Measurements from ENCODE around the gene HYAL1.
"Not testable (repeated sequence)": the region's sequence is repeated elsewhere in the genome, so short reads cannot be mapped to it uniquely, and the experiment has no call there.

The HYAL1 gene

GRCh38 chr3:50292159-50293078, 11.0 kb downstream of the HYAL1 start, which contains the start of gene IFRD2:
IFRD2 (minus strand) TSS chr3:50292429; CDS start chr3:50292274, 155 bp downstream.
- Histone ChIP-seq H2AFZ (ENCODE audit: low read length, unreplicated experiment) (peak within 1 kb of the TSS; percentile 7), H3K4me3 (ENCODE audit: low read depth, low read length) (peak within 1 kb of the TSS; percentile 96), H3K27ac (ENCODE audit: low read depth, low read length) (peak within 1 kb of the TSS; percentile 79), H3K27me3 (ENCODE audit: insufficient read depth, low read length) (no peaks in the 10 kb centered on the region), H3K36me3 (ENCODE audit: insufficient read depth, low read length) (no peaks in the 10 kb centered on the region; the same call in 1 of the 2 replicates), H3K79me2 (ENCODE audit: control insufficient read depth, insufficient read depth, low read length, unreplicated experiment) (peaks cover 29% of the 10 kb centered on the region), H3K4me1 (ENCODE audit: control insufficient read depth, insufficient read depth, low read length, unreplicated experiment) (peaks cover 6% of the 10 kb centered on the region)

- H3K27me3 ChIP-seq (ENCODE audit: insufficient read depth, low read length), result no peaks in the 10 kb centered on the region
- H3K4me3 ChIP-seq (ENCODE audit: low read depth, low read length), result peak overlapping the region; percentile 96; the same call in 1 of the 2 replicates
- H3K79me2 ChIP-seq (ENCODE audit: control insufficient read depth, insufficient read depth, low read length, unreplicated experiment), result peaks cover 29% of the 10 kb centered on the region
- peaks cover 6% of the 10 kb centered on the region for H3K4me1 ChIP-seq (ENCODE audit: control insufficient read depth, insufficient read depth, low read length, unreplicated experiment)
- no peaks in the 10 kb centered on the region; the same call in 1 of the 2 replicates for H3K36me3 ChIP-seq (ENCODE audit: insufficient read depth, low read length)
- no peak overlapping the region for H2AFZ ChIP-seq (ENCODE audit: low read length, unreplicated experiment)
- no peak overlapping the region for H3K27ac ChIP-seq (ENCODE audit: low read depth, low read length)
Observed at GRCh38 chr3:50290161-50290641, 13.2 kb downstream of the HYAL1 start.

- Histone ChIP-seq H3K36me3 (ENCODE audit: insufficient read depth, low read length) (no peaks in the 10 kb centered on the region; the same call in 1 of the 2 replicates), H3K27me3 (ENCODE audit: insufficient read depth, low read length) (no peaks in the 10 kb centered on the region), H3K27ac (ENCODE audit: low read depth, low read length) (no peak overlapping the region), H3K4me3 (ENCODE audit: low read depth, low read length) (no peak overlapping the region), H2AFZ (ENCODE audit: low read length, unreplicated experiment) (no peak overlapping the region), H3K4me1 (ENCODE audit: control insufficient read depth, insufficient read depth, low read length, unreplicated experiment) (peaks cover 6% of the 10 kb centered on the region), H3K79me2 (ENCODE audit: control insufficient read depth, insufficient read depth, low read length, unreplicated experiment) (peaks cover 29% of the 10 kb centered on the region)
Observed at GRCh38 chr3:50289130-50289529, 14.2 kb downstream of the HYAL1 start.

GRCh38 chr3:50288387-50289007, 14.9 kb downstream of the HYAL1 start:
- peaks cover 29% of the 10 kb centered on the region for H3K79me2 ChIP-seq (ENCODE audit: control insufficient read depth, insufficient read depth, low read length, unreplicated experiment)
- no peaks in the 10 kb centered on the region; the same call in 1 of the 2 replicates for H3K36me3 ChIP-seq (ENCODE audit: insufficient read depth, low read length)
- peaks cover 6% of the 10 kb centered on the region for H3K4me1 ChIP-seq (ENCODE audit: control insufficient read depth, insufficient read depth, low read length, unreplicated experiment)
- H3K4me3 ChIP-seq (ENCODE audit: low read depth, low read length), result no peak overlapping the region
- no peak overlapping the region for H3K27ac ChIP-seq (ENCODE audit: low read depth, low read length)
- H2AFZ ChIP-seq (ENCODE audit: low read length, unreplicated experiment), result no peak overlapping the region
- no peaks in the 10 kb centered on the region for H3K27me3 ChIP-seq (ENCODE audit: insufficient read depth, low read length)

GRCh38 chr3:50287262-50287661, 16.1 kb downstream of the HYAL1 start:
- H3K27ac ChIP-seq (ENCODE audit: low read depth, low read length), result no peak overlapping the region
- H3K79me2 ChIP-seq (ENCODE audit: control insufficient read depth, insufficient read depth, low read length, unreplicated experiment), result peaks cover 29% of the 10 kb centered on the region
- H3K4me1 ChIP-seq (ENCODE audit: control insufficient read depth, insufficient read depth, low read length, unreplicated experiment), result no peaks in the 10 kb centered on the region
- H2AFZ ChIP-seq (ENCODE audit: low read length, unreplicated experiment), result no peak overlapping the region
- no peaks in the 10 kb centered on the region for H3K27me3 ChIP-seq (ENCODE audit: insufficient read depth, low read length)
- no peak overlapping the region for H3K4me3 ChIP-seq (ENCODE audit: low read depth, low read length)
- H3K36me3 ChIP-seq (ENCODE audit: insufficient read depth, low read length), result no peaks in the 10 kb centered on the region; the same call in 1 of the 2 replicates

- Histone ChIP-seq H3K4me3 (ENCODE audit: low read depth, low read length) (no peak overlapping the region), H3K27ac (ENCODE audit: low read depth, low read length) (no peak overlapping the region)
Observed at GRCh38 chr3:50286322-50287227, 16.8 kb downstream of the HYAL1 start.

GRCh38 chr3:50284121-50284520, 19.3 kb downstream of the HYAL1 start:
- not testable (repeated sequence) for H2AFZ ChIP-seq (ENCODE audit: low read length, unreplicated experiment); H3K79me2 ChIP-seq (ENCODE audit: control insufficient read depth, insufficient read depth, low read length, unreplicated experiment)

More at GRCh38 chr3:50286322-50287227, 16.8 kb downstream of the HYAL1 start:
- no peaks in the 10 kb centered on the region; the same call in 1 of the 2 replicates for H3K36me3 ChIP-seq (ENCODE audit: insufficient read depth, low read length)
- no peak overlapping the region for H2AFZ ChIP-seq (ENCODE audit: low read length, unreplicated experiment)
- peaks cover 23% of the 10 kb centered on the region for H3K79me2 ChIP-seq (ENCODE audit: control insufficient read depth, insufficient read depth, low read length, unreplicated experiment)
- H3K4me1 ChIP-seq (ENCODE audit: control insufficient read depth, insufficient read depth, low read length, unreplicated experiment), result no peaks in the 10 kb centered on the region
- no peaks in the 10 kb centered on the region for H3K27me3 ChIP-seq (ENCODE audit: insufficient read depth, low read length)

GRCh38 chr3:50279255-50280016, 23.9 kb downstream of the HYAL1 start:
- Histone ChIP-seq H3K4me1 (ENCODE audit: control insufficient read depth, insufficient read depth, low read length, unreplicated experiment) (no peaks in the 10 kb centered on the region), H3K27ac (ENCODE audit: low read depth, low read length) (no peak overlapping the region), H3K4me3 (ENCODE audit: low read depth, low read length) (no peak overlapping the region), H2AFZ (ENCODE audit: low read length, unreplicated experiment) (no peak overlapping the region), H3K79me2 (ENCODE audit: control insufficient read depth, insufficient read depth, low read length, unreplicated experiment) (no peaks in the 10 kb centered on the region), H3K36me3 (ENCODE audit: insufficient read depth, low read length) (no peaks in the 10 kb centered on the region), H3K27me3 (ENCODE audit: insufficient read depth, low read length) (peaks cover 8% of the 10 kb centered on the region; the same call in 1 of the 2 replicates)

More at GRCh38 chr3:50284121-50284520, 19.3 kb downstream of the HYAL1 start:
- H3K27ac ChIP-seq (ENCODE audit: low read depth, low read length); H3K36me3 ChIP-seq (ENCODE audit: insufficient read depth, low read length); H3K4me3 ChIP-seq (ENCODE audit: low read depth, low read length); H3K4me1 ChIP-seq (ENCODE audit: control insufficient read depth, insufficient read depth, low read length, unreplicated experiment); H3K27me3 ChIP-seq (ENCODE audit: insufficient read depth, low read length): not testable (repeated sequence)

- no peaks in the 10 kb centered on the region for H3K79me2 ChIP-seq (ENCODE audit: control insufficient read depth, insufficient read depth, low read length, unreplicated experiment)
- H3K4me3 ChIP-seq (ENCODE audit: low read depth, low read length), result no peak within 1 kb of the TSS
- H3K27ac ChIP-seq (ENCODE audit: low read depth, low read length), result no peak within 1 kb of the TSS
- no peak within 1 kb of the TSS for H2AFZ ChIP-seq (ENCODE audit: low read length, unreplicated experiment)
- peaks cover 12% of the 10 kb centered on the region for H3K27me3 ChIP-seq (ENCODE audit: insufficient read depth, low read length)
- no peaks in the 10 kb centered on the region for H3K4me1 ChIP-seq (ENCODE audit: control insufficient read depth, insufficient read depth, low read length, unreplicated experiment)
- no peaks in the 10 kb centered on the region for H3K36me3 ChIP-seq (ENCODE audit: insufficient read depth, low read length)
Observed at GRCh38 chr3:50278880-50279224, 24.5 kb downstream of the HYAL1 start, which contains the start of gene LSMEM2. LSMEM2 (plus strand) TSS chr3:50279087; CDS start chr3:50279114, 27 bp downstream.
